Measurements from ENCODE around the gene TMEM54. TPM values are rescaled to one million over a fixed set of nuclear protein-coding genes. Genes with fewer than 3 reads are reported as not detected.

The TMEM54 gene
- total RNA-seq, 1 donor from 2014 or later, result 26.8 TPM

DNA sequence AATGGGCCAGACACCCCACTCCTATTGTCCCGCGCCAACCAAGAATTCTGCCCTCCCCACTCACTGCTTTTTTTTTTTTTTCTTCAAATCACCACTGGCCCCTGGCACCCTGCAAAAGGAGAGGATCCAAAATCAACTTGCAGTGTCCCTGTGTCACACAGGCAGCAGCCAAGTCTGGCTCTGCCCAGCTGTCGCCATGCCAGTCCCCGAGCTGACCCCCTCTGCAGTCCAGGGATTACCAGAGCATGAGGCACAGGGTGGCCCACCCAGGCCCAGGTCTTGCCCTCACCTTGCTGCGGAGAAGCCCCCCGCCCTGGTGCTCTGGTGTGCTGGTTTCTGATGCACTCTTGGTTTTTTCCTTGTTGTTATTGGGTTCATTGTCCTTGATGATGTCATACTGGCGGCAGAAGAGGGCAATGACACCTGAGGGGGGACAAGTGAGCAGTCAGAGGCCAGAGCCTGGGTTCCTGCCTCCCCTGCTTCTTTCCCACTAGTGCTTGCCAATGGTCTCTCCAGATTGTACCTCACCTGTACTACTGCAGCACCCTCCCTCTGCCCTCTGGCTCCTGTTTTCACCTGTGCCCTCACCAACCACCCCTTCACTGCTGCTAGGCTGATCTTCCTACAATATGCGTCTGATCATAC is 36.7 kb downstream of the TMEM54 start:
- peak; percentile 47 for DNase-seq (ENCODE audit: low spot score)

DNA sequence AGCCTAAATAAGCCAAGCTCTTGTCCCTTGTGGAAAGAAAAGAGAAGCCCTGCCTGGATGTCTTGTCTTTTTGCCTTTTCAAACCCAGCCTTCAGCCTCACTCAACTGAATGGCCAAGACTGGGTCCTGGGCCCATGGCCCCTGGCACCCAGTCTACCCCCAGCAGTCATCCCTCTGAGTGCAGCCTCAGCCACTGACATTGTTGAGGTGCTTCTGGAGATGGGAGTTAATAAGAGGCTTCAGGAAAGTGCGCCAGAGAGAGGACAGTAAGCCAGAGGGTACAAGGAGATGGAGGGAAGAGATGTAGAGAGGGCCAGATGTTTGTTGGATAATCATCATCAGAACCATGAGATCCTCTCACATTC is 37.3 kb downstream of the TMEM54 start:
- DNase-seq (ENCODE audit: low spot score), result peak; percentile 22

DNA sequence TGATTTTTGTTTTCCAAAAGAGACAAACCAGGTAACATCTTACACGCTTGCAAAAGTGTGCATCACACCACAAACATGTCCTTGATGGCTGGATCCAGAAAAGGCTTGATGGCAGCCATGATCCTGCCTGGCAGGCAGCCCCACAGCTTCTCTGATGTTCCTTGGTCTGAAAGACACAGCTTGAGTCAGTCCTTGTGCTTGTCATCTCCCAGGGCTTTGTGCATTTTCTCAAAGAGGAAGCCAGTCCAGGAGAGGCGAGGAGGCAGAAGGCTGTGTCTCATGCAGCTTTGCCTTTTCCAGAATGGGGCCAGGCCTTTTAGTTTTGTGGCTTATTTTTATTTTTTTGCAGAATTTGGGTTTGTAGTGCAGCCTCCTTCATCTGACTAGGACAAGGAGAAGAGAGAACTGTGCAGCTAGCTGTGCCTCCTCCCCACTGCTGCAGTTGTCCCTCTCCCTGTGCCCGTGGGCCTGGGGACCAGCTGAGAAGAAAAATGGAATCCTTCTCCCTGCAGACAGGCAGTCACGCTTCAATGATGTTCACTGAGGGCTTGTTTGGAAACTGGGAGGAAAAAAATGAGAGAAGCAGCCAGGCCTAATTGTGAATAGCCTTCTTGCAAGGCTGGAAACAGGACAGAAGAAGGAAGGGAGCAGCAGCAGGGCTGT is 37.8 kb downstream of the TMEM54 start:
- DNase-seq (ENCODE audit: low spot score), result peak; percentile 49

DNA sequence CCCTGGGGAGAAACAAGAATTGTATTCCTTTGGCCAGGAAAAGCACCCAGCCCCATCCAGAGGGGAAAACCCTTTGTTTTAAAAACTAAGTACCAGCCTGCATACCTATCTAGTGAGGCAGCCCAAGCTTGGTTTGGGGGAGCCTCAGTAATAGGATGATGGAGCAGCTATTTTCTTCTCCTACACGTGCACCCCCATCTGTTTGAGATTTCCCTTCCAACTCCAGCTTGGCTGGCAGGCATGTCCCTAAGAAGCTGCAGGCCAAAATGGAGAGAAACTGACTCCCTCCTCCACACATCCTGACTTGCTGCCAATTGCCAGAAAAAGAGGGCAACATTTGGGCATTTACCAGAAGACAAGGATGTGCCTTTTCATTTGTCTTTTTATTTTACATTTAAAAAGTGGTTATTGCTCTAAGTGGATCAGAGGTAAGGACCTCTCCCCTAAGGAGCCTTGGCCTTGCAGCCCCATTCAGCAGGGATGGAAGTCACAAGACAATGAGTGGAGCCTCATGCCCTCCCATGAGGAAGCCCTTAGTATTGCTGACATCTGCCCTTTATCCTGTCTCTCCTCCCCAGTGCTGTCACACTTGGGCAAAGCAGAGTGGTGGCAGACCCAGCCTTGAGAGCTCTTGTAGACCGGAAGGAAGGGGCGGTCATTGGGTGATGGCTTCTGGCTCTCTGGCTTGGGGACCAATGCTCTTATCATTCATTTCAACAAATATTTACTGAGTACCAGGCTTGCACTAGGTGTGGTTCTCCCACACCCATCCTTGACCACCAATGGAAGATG is 39.1 kb downstream of the TMEM54 start:
- DNase-seq (ENCODE audit: low spot score), result peak; percentile 47

DNA sequence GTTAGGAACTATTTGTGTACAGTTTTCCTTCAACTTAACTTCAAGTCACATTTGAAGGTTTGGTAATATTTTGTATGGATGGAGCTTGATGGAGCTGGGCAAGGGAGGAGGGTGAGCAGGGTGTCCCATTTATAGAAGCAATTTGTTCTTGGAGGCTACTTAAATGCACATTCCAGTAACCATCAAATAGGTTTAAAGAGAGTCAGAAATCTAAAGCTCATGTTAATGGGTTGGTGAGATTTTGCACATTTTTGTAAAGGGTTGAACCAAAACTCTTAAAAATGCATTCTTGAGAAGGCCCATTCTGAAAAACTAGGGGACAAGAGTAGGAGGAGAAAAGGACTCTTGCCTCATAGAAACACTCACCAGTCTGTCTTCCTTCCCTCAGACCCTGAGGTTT is 40.6 kb downstream of the TMEM54 start:
- DNase-seq (ENCODE audit: low spot score), result no peak

DNA sequence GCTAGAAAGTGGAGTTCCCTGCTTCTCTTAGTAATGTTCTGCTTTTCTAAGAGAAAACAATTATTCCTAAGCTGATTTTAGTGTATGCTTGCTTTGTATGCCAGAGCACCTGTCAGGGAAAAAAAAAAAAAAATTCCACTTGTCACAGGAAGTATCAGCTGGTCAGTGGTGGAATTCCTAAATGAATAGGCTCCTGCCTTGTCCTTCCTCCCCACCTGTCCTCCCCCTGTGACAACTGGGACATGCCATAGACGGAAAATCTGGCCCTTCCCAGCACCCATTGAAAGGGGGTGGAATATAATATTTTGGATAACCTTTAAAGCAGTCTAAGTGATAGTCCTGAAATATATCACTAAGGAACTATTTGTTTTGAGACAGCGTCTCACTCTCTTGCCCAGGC is 41.3 kb downstream of the TMEM54 start:
- DNase-seq (ENCODE audit: low spot score), result no peak

DNA sequence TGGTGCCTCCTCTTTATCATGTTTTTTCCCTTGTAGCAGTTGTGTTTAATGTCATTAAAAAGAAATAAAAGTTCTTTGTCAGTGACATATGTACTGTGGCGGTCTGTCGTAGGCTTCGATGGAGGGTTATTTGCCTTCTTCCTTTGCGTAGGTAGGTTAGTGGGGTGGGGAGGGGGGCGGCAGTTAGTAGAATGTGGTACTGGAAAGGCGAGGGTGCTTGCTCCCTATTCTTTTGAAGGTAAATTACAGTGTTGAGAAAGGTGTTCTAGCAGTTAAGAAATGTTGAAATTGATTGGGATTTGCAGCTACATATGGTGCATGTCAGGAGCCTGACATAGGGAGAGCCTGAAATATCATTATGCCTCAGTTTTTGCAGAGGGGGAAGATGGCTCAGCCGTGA is 42.4 kb downstream of the TMEM54 start:
- no peak for DNase-seq (ENCODE audit: low spot score)

DNA sequence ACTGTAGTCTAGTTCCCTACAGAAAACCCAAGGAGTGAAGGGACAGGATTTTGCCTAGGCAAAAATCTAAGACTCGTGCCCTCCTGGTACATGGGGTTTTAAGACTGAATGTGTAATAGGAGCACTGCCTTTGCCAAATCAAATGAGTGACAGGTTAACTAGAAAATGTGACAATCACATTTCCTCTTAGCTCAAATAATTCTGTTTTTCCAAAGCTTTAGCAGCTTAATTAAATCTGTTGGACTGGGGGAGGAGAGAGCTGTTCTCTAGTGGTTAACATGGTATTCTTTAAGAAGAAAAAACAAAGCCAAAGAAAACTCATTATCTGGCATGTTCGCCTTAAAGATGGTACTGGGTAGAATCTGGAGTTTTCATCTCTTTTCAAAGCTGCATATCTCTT is 43.1 kb downstream of the TMEM54 start:
- DNase-seq (ENCODE audit: low spot score), result no peak

DNA sequence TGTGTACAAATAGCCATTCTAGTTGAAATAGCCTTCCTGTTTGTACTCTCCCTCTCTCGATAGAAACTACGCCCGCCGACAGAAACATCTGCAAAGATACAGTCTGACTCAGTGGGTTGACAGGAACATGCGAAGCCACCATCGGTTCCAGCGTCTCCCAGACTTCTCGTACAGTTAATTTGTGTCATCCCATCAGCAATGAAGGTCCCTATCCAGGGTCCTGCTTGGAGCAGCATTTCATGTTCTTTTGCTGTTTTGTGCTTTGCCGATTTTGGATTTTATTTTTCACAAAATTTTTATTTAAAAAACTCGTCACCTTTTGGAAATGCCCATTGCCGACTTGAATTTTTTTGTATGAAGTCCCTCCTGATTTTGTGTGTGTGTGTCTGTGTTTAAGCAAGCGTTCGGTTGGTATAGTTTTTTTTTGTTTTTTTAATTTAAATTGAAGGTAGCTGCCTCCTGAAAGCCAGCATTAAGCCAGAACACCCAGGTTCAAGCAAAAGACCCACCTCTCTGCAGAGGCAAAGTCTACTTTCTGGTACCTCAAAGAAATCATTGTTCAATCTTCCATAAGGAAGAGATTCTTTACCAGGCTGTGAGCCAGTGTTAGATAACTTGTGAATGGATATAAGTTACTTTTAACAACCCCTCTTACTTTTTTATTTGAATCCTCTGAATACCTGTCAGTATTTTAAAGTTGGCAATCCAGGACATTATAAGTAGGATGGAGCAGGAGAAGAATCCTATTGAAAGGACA is 45.1 kb downstream of the TMEM54 start:
- DNase-seq (ENCODE audit: low spot score), result no peak

DNA sequence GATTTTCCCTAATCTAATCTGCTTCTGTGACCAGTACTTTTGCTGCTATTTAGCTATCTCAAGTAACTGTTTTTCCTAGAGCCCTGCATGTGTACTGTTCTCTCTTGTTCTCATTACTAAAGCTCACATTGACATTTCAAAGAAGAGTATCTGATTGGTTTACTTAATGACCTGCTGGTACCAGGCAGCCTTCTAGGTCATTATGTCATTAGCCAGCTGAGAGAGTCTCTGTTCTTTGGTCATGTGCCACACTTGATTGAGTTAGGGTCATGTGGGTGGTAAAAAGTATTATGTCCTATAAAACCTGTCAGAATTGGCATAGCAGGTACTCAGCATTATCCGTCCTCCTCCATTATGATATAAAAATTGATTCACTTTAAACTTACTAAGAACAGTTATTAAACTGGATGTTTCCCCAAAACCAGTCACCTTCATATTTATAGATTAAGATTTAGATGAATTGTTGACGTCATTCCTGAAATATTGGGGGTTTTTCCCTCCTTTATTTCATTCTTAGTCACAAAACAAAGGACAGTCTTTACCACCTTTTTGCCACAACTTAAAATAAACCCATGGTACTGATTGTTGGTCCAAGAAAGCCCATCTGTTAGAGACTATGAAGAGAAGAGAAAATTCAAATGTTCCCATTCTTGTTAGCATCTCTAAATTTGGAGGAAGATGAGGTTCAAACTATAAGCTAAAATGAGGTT is 52.7 kb downstream of the TMEM54 start:
- DNase-seq (ENCODE audit: low spot score), result no peak

Other genes with a start within 250 kb of the TMEM54 start
- 27.1 TPM for gene SYNC, start 198.6 kb downstream of the TMEM54 start, total RNA-seq
- gene YARS1, start 84.0 kb downstream of the TMEM54 start, total RNA-seq, result 125 TPM
- gene S100PBP, start 83.7 kb downstream of the TMEM54 start, total RNA-seq, result 25.0 TPM
- gene FNDC5, start 30.5 kb downstream of the TMEM54 start, total RNA-seq, result 0.96 TPM
- gene HPCA, start 14.9 kb downstream of the TMEM54 start, total RNA-seq, result not detected
- gene RNF19B, start 63.4 kb upstream of the TMEM54 start, total RNA-seq, result 23.5 TPM
- gene AK2, start 135.5 kb upstream of the TMEM54 start, total RNA-seq, result 159 TPM
- 2.1 TPM for gene AZIN2, start 179.8 kb upstream of the TMEM54 start, total RNA-seq